Measurements from ENCODE around the gene DPP9.
"Not testable (repeated sequence)": the region's sequence is repeated elsewhere in the genome, so short reads cannot be mapped to it uniquely, and the experiment has no call there.

Gene DPP9

DNA sequence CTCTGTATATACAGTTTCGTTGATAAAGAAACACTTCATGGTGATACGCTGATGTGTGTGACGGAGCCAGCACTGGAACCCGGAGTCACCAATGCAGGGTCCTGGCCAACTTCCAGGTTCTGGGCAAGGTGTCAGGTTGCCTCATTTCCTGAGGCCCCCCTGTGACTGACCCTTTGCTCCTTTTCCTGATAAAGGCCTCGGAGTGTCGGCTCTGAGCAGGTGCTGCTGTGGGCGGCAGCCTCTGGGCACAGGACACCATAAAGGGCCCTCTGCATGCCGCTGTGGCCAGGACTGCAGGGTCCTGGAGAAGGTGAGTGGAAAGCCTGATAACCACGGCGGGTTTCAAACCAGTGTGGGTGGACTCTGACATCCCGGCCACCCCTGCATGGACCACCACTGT, 36.2 kb downstream of the DPP9 start:
- DNase-seq (ENCODE audit: low spot score): no peak

DNA sequence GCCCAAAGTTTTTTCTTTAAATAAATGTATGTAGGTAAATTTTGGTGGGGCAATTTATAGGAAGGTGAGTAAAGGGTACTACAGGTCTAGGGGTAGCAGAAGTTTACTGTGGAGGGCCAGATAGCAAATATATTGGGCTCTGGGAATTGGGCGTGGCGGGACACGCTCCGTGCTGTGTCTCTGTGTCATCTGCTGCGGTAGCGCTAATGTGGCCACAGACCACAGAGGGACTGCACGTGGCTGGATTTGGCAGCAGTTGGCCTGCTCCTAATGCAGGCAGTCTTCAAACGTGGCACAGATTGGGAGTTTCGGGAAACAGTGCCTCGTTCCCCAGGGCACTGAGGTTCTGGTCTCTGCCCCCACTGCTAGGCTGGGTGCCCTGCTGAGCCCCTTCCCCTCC, 36.9 kb downstream of the DPP9 start:
- DNase-seq (ENCODE audit: low spot score): no peak

GRCh38 chr19:4684312-4685095, 39.1 kb downstream of the DPP9 start:
- no peak for DNase-seq (ENCODE audit: low spot score)

- DNase-seq (ENCODE audit: low spot score): no peak
Observed at GRCh38 chr19:4682417-4683200, 41.0 kb downstream of the DPP9 start.

- not testable (repeated sequence) for DNase-seq (ENCODE audit: low spot score)
Observed at GRCh38 chr19:4680021-4680420, 43.6 kb downstream of the DPP9 start.

- peak; percentile 93 for DNase-seq (ENCODE audit: low spot score)
Observed at GRCh38 chr19:4678881-4679790, 44.5 kb downstream of the DPP9 start.

DNA sequence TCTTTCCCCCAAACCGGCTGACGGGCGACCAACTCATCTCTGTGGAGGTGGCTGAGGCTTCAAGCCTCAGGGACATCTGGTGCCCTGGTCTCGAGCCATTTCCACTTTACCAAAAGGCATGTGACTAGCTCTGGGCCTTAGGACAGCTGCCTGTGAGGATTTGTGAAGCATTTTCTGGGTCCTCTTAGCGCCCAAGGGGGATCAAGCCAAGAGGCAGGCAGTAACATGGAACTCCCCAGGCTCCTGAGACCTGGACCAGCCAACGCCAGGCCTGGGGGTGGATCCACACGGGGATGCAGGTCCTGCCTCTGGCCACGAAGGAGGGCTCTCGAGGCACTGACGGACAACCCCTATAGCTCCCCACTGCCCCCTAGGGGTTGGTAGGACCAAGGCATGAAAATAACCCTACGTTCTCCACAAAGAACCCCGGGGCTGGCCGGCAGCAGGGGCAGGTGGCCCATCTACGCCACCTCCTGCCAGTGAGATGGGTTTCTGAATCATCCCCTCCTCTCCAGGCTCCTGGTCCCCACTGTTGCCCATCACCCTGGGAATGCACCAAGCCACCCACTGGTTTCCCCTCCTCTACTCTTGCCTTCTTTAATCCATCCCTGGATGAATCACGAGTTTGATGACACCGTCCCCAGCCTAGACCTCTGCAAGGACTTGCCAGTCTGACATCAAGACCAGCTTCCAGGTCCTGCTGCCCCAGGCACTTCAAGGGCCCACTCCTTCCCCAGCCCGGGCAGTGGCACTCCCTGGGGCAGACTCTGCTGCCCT, 46.5 kb downstream of the DPP9 start:
- peak; percentile 67 for DNase-seq (ENCODE audit: low spot score)

DNA sequence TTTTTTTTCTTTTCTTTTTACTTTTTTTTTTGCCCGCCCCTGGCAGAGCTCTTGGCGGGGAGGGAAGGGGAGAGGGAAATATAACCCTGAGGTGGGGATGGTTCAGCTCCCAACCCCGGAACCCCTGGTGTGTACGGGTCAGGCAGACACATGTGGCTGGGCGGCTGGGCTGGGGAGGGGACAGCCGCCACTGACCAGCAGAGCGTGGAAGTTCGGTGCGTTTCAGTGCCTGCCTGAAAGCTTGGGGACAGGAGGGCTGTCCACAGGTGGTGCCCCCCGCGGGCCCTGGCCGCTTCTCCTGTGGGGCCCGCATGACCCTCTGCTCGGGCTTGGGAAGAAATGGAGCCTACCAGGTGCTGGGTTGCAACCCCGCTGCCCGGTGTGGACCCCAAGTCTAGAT, 48.3 kb downstream of the DPP9 start:
- no peak for DNase-seq (ENCODE audit: low spot score)

DNA sequence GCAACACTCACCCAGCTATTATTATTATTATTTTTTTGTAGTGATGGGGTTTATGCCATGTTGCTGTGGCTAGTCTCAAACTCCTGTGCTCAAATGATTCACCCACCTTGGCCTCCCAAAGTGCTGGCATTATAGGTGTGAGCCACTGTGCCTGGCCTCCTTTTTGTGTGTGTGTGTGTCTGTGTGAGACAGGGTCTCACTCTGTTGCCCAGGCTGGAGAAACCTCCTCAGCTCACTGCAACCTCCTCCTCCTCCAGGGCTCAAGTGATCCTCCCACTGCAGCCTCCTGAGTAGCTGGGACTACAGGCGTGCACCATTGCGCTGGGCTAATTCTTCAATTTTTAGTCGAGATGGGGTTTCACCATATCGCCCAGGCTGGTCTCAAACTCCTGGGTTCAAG, 49.9 kb downstream of the DPP9 start:
- no peak for DNase-seq (ENCODE audit: low spot score)

DNA sequence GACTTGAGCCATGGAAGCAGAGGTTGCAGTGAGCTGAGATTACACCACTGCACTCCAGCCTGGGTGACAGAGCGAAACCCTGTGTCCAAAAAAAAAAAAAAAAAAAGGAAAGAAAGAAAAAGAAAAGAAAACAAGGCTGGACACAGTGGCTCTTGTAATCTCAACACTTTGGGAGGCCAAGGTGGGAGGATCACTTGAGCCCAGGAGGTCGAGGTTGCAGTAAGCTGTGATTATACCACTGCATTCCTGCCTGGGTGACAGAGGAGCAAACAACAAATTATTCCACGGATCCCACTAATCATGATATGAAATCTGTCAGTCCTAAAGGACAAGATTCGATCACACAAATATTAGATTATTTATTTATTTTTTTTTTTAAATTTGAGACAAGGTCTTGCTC, 50.4 kb downstream of the DPP9 start:
- DNase-seq (ENCODE audit: low spot score): no peak

GRCh38 chr19:4671185-4671851, 52.3 kb downstream of the DPP9 start:
- DNase-seq (ENCODE audit: low spot score): no peak

DNA sequence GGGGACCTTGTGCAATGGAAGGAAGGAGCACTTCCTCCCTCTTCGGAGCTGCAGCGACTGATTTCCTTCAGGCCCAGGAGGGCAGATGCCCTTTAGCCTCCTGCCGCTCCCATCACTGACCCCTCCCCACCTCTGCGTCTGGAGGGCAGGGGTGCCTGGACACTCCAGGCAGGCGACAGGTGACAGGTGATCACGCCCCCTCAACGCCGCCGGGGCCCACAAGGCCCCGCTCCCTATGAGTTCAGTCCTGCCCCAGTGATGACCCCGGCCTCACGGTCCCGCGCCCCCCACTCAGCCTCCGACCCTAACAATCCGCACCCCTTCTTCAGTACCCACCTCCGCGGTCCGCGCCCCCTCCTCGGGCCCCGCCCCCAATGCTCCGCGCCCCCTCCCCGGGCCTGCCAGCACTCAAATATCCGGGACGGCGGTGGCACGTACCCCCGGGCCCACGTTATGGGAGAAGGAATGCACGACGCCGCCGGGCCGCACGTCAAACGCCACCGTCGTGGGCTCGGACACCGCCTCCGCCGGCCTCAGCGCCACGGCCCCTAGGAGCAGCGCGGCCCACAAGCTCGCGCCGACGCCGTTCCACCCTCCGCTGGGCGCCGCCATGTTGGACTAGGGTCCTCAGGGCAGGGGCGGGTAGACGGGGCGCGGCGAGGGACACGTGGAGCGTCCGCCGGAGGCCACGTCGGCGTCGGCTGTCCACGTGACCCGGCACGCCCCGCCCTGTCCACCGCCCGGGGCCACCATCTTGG, 53.7 kb downstream of the DPP9 start, which contains the start of gene MYDGF:
MYDGF (minus strand) TSS at position 620 of the 758 bp plus-strand sequence; CDS start at position 612, 8 bp downstream.
- DNase-seq (ENCODE audit: low spot score): peak; percentile 91

DNA sequence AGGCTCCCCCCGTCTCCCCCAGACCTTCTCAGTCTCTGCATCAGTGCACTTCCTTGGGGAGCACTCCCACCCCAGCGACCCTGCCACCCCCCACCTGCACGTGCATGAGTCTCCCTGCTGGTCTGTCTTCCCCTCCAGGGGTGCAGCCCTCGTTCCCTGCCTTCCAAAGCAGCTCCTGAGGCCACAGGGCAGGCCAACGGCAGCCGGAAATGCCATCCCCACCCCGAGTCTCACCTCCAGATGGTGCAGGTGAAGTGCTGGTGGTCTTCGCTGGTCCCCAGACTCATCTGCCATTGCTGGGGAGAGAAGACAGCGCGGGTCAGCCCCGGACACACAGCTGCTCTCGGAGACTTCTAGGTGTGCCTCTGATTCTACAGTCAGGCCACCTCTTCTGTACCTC, 59.0 kb downstream of the DPP9 start:
- DNase-seq (ENCODE audit: low spot score): no peak

GRCh38 chr19:4662812-4663211, 60.8 kb downstream of the DPP9 start:
- DNase-seq (ENCODE audit: low spot score): no peak

DNA sequence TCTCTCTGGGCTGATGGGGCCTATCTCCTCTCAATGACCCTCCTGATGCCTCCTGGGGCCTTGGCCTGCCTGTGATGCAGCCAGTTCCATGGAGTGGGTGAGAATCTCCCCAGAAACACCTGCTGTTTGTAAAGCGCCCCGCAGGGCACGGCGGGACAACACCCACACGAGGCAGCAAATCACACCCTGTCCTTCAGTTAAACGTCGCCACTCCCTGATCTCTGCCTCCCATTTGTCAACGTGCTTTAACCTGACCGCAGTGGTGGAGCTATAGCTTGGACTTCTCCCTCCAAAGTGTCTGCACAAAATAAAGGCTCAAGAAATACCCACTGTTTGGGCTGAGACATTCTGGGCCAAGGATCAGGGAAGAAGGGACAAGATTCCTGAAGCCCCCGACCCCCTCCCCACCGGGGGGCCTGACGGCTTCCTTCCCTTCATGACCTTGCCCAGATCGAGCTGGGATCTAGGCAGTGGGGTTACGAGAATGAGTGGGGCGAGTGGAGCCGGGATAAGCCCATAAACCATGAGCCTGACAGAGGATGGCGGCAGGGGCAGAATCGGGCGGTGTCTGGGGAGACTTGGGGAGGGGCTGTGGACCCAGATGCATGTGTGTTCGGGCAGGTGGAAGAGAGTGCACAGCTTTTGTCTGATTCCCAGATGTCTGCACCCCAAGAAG, 61.5 kb downstream of the DPP9 start:
- DNase-seq (ENCODE audit: low spot score): no peak

DNA sequence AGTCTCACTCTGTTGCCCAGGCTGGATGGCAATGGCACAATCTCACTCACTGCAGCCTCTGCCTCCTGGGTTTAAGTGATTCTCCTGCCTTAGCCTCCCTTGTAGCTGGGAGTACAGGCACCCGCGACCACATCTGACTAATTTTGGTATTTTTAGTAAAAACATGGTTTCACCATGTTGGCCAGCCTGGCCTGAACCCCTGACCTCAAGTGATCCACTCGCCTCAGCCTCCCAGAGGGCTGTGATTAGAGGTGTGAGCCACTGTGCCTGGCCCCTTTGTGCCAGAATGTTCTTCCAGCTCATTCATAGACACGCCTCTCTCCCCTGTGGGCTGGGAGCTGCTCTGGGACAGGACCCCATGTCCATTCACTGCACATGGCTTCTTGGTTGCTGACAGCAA, 62.6 kb downstream of the DPP9 start:
- DNase-seq (ENCODE audit: low spot score): no peak

DNA sequence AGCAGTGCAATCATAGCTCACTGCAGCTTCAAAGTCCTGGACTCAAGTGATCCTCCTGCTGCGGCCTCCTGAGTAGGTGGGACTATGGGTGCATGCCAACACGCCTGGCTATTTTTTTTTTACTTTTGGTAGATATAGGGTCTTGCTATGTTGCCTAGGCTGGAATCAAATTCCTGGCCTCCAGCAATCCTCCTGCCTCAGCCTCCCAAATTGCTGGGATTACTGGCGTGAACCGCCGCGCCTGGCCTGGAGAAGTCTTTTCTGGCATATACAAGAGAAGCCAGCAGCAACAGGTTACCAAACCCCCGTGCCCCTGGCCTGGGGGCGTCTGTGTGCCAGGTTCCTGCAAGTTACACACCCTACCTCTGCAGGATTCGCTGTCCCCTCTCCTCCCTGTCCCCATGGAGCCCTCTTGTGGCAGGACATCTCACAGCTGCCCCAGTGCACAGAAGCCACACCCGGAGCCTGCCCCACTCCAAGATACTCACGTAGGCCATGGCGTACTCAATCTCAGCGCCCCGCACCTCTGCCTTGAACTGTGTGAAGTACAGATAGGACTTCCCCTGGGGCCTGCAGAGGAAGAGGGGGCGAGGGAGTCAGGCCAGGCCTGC, 63.4 kb downstream of the DPP9 start:
- peak; percentile 51 for DNase-seq (ENCODE audit: low spot score)

GRCh38 chr19:4657835-4658234, 65.8 kb downstream of the DPP9 start:
- DNase-seq (ENCODE audit: low spot score): no peak

DNA sequence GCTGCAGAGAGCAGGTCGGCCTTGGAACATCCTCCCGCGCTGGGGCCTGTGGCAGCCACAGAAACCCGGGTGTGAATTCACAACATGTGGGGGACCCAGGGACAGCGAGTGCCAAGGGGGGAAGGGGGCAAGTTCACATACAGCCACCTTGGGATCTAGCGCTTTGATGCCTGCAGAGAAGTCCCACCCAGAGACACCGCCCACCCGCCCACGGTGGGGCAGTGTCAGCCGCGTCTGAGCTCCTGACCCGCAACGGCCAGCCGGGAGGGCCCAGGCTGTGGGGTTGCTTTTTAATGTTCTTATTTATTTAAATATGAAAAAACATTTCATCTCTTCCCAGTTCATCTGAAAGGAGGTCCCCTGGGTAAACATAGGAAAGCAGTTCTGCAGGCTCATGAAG, 66.4 kb downstream of the DPP9 start:
- DNase-seq (ENCODE audit: low spot score): no peak

All from NAMALWA (cell line).